Measurements from ENCODE around the gene CDK4.

DNA sequence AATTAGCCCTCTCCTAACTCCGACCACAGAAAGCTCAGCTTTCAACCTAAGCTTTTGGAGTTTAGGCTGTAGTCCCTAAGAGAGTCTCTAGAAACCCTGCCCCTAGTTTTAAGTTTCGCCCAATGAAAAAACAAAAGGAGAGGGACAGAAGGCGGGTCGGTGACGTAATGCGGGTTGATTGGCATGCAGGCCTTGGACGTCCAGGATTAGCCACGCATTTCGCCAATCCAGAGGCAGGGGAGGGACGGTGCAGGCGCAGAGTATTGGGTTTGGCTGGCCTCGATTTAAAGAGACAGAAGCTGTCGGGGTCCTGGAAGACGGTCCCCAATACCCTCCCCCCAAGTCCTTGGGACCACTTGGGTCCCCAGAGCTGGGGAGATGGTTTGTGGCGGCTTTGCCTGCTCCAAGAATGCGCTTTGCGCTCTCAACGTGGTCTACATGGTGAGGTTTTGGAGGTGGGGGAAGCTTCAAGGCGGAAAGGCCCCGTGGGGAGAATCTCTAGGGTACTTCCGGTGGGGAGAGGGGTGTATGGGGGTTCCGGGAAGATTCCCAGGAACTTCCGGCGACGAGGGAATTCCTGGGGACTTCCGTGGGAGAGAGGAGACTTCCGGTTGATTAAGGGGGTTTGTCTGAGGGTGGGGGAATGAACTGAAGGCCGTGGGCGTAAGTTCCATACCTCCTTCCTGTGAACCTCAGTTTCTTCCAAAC is 7.2 kb downstream of the CDK4 start, which contains the start of gene TSPAN31:
- TF ChIP-seq, protein P1, sequence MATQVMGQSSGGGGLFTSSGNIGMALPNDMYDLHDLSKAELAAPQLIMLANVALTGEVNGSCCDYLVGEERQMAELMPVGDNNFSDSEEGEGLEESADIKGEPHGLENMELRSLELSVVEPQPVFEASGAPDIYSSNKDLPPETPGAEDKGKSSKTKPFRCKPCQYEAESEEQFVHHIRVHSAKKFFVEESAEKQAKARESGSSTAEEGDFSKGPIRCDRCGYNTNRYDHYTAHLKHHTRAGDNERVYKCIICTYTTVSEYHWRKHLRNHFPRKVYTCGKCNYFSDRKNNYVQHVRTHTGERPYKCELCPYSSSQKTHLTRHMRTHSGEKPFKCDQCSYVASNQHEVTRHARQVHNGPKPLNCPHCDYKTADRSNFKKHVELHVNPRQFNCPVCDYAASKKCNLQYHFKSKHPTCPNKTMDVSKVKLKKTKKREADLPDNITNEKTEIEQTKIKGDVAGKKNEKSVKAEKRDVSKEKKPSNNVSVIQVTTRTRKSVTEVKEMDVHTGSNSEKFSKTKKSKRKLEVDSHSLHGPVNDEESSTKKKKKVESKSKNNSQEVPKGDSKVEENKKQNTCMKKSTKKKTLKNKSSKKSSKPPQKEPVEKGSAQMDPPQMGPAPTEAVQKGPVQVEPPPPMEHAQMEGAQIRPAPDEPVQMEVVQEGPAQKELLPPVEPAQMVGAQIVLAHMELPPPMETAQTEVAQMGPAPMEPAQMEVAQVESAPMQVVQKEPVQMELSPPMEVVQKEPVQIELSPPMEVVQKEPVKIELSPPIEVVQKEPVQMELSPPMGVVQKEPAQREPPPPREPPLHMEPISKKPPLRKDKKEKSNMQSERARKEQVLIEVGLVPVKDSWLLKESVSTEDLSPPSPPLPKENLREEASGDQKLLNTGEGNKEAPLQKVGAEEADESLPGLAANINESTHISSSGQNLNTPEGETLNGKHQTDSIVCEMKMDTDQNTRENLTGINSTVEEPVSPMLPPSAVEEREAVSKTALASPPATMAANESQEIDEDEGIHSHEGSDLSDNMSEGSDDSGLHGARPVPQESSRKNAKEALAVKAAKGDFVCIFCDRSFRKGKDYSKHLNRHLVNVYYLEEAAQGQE (IDR thresholded peaks at IDR 0.05): peak; percentile 38
- TF ChIP-seq RAD21 (IDR thresholded peaks at IDR 0.05) (no peak), TAF1 (conservative IDR thresholded peaks at IDR 0.05) (peak; percentile 84)
- TF ChIP-seq, protein P2, sequence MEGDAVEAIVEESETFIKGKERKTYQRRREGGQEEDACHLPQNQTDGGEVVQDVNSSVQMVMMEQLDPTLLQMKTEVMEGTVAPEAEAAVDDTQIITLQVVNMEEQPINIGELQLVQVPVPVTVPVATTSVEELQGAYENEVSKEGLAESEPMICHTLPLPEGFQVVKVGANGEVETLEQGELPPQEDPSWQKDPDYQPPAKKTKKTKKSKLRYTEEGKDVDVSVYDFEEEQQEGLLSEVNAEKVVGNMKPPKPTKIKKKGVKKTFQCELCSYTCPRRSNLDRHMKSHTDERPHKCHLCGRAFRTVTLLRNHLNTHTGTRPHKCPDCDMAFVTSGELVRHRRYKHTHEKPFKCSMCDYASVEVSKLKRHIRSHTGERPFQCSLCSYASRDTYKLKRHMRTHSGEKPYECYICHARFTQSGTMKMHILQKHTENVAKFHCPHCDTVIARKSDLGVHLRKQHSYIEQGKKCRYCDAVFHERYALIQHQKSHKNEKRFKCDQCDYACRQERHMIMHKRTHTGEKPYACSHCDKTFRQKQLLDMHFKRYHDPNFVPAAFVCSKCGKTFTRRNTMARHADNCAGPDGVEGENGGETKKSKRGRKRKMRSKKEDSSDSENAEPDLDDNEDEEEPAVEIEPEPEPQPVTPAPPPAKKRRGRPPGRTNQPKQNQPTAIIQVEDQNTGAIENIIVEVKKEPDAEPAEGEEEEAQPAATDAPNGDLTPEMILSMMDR (IDR thresholded peaks at IDR 0.05; ENCODE audit: low read depth, low read length, missing input control): no peak
